ENCODE measurements around the gene GLCE. TPM values are rescaled to one million over a fixed set of nuclear protein-coding genes. Genes with fewer than 3 reads are reported as not detected.
"Not testable (repeated sequence)": the region's sequence is repeated elsewhere in the genome, so short reads cannot be mapped to it uniquely, and the experiment has no call there.

Gene GLCE
- total RNA-seq, 2 experiments from 2014 or later = 3.8 to 4.0 TPM

- peaks cover 52% of the 10 kb centered on the region for H3K27me3 Mint-ChIP-seq
- H3K4me1 Mint-ChIP-seq = no peaks in the 10 kb centered on the region
- ChIA-PET POLR2A (no interaction called here), CTCF (interaction anchor here (0.6 kb wide), 1 partner anchor 99 kb away, joined by 3 read pairs; no protein-coding TSS in a partner anchor)
- H3K27ac Mint-ChIP-seq = no peak overlapping the region
- H3K4me3 Mint-ChIP-seq = no peak overlapping the region
- DNase-seq = no peak
- no peaks in the 10 kb centered on the region for H3K36me3 Mint-ChIP-seq (ENCODE audit: low read depth)
- no peaks in the 10 kb centered on the region for H3K9me3 Mint-ChIP-seq
Measured at GRCh38 chr15:69144530-69144929, 15.9 kb upstream of the GLCE start.

GRCh38 chr15:69145149-69145693, 15.2 kb upstream of the GLCE start:
- H3K27ac Mint-ChIP-seq = no peak overlapping the region
- peaks cover 52% of the 10 kb centered on the region for H3K27me3 Mint-ChIP-seq
- CTCF ChIA-PET = interaction anchor here (1.2 kb wide), 1 partner anchor 12 kb away, joined by 3 read pairs; no protein-coding TSS in a partner anchor

DNA sequence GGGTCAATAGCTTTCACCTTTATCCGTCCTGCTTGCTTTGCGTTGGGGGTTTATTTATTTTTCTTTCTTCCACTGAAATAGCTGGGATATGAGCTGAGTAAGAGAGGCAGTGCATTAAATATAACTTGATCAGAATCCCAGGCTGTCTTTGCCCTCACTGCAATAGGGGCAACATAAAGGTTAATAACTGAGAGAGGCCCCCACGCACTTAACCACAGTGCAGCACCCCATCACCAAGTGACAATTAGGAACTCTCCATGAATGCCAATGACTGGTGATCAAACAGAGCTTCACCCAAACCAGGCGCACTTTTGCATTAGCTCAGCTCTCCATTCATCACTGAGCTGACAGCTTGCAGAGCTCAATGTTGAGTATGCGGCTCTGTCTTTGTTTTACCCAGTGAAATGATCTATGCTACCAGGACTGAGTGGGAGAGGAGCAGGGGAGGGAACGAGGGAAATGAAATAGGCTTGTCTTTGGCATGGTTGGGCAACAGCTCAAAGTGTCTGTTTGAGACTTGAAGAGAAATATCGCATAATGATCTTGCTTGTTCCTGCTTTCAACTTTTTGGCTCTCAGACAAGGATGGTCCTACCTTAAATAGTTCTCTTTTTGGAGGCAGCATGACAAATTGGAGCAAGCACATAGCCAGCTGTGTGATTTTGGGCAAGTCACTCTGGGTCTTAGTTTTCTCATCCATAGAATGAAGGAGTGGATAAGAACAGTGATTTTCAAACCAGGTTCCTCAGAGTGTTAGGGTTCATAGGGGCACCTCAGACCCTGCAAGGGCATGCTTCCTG, 14.5 kb upstream of the GLCE start:
- no peak for DNase-seq
- H3K9me3 Mint-ChIP-seq = no peaks in the 10 kb centered on the region
- H3K4me1 Mint-ChIP-seq = no peaks in the 10 kb centered on the region
- no peaks in the 10 kb centered on the region for H3K36me3 Mint-ChIP-seq (ENCODE audit: low read depth)
- no peak overlapping the region for H3K27ac Mint-ChIP-seq
- ChIA-PET CTCF (interaction anchor here (1.2 kb wide), 1 partner anchor 11 kb away, joined by 3 read pairs; no protein-coding TSS in a partner anchor), POLR2A (no interaction called here)
- H3K27me3 Mint-ChIP-seq = peaks cover 49% of the 10 kb centered on the region
- H3K4me3 Mint-ChIP-seq = no peak overlapping the region

More at GRCh38 chr15:69145149-69145693, 15.2 kb upstream of the GLCE start:
- H3K9me3 Mint-ChIP-seq = no peaks in the 10 kb centered on the region
- no peak overlapping the region for H3K4me3 Mint-ChIP-seq
- H3K4me1 Mint-ChIP-seq = no peaks in the 10 kb centered on the region
- no peaks in the 10 kb centered on the region for H3K36me3 Mint-ChIP-seq (ENCODE audit: low read depth)
- no peak for DNase-seq
- POLR2A ChIA-PET = no interaction called here

GRCh38 chr15:69146724-69147435, 13.6 kb upstream of the GLCE start:
- Mint-ChIP-seq H3K36me3 (ENCODE audit: low read depth) (no peaks in the 10 kb centered on the region), H3K27ac (no peak overlapping the region), H3K9me3 (no peaks in the 10 kb centered on the region), H3K27me3 (peaks cover 55% of the 10 kb centered on the region), H3K4me1 (no peaks in the 10 kb centered on the region), H3K4me3 (no peak overlapping the region)
- ChIA-PET POLR2A (no interaction called here), CTCF (no interaction called here)
- no peak for DNase-seq

DNA sequence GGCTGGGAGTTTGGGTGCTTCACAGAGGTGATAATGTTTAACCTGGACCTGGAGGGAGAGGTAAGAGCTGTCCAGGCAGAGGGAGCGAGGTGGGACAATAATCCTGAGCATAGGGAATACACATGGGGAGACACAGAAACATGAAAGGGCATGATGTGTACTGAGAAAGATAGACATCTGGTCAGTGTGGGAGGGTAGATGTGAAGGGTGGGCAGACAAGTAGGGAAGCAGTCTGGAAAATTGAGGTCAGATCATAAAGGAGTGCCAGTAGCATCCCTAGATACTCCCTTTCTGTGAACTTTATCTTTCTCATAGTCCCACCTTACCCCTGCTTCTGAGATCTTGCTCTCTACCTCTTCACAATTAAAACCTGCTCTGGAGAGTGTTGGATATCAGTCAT, 12.0 kb upstream of the GLCE start:
- Mint-ChIP-seq H3K36me3 (ENCODE audit: low read depth) (no peaks in the 10 kb centered on the region), H3K27ac (no peak overlapping the region), H3K27me3 (peaks cover 59% of the 10 kb centered on the region), H3K4me1 (no peaks in the 10 kb centered on the region), H3K9me3 (no peaks in the 10 kb centered on the region), H3K4me3 (no peak overlapping the region)
- DNase-seq = no peak
- ChIA-PET CTCF (no interaction called here), POLR2A (no interaction called here)

GRCh38 chr15:69149163-69149562, 11.3 kb upstream of the GLCE start:
- Mint-ChIP-seq H3K27ac (no peak overlapping the region), H3K4me3 (no peak overlapping the region), H3K27me3 (peaks cover 59% of the 10 kb centered on the region), H3K4me1 (no peaks in the 10 kb centered on the region), H3K9me3 (no peaks in the 10 kb centered on the region), H3K36me3 (ENCODE audit: low read depth) (no peaks in the 10 kb centered on the region)
- no peak for DNase-seq
- ChIA-PET POLR2A (no interaction called here), CTCF (no interaction called here)

DNA sequence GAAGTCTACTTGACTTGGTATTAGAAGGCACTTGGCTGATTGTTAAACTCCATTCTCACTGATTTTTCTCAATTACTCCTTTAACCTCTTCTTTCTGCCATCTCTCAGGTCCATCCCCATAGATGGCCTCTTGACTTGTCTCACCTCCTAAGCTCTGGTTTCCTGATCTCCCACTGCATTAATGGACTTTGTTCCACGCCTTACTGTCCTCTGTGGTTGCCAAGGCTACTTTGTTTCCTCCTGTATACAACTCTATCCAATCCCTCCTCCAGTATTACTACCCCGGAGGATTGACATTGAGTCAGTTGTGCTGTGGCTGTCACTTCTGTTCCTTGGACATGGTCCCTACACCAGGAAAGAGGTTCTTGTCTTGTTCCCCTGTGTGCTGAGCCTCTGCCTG, 10.6 kb upstream of the GLCE start:
- peaks cover 61% of the 10 kb centered on the region for H3K27me3 Mint-ChIP-seq
- no peaks in the 10 kb centered on the region for H3K4me1 Mint-ChIP-seq
- no peaks in the 10 kb centered on the region for H3K9me3 Mint-ChIP-seq
- DNase-seq = no peak
- H3K27ac Mint-ChIP-seq = no peak overlapping the region
- ChIA-PET POLR2A (no interaction called here), CTCF (no interaction called here)
- H3K36me3 Mint-ChIP-seq (ENCODE audit: low read depth) = no peaks in the 10 kb centered on the region
- H3K4me3 Mint-ChIP-seq = no peak overlapping the region

DNA sequence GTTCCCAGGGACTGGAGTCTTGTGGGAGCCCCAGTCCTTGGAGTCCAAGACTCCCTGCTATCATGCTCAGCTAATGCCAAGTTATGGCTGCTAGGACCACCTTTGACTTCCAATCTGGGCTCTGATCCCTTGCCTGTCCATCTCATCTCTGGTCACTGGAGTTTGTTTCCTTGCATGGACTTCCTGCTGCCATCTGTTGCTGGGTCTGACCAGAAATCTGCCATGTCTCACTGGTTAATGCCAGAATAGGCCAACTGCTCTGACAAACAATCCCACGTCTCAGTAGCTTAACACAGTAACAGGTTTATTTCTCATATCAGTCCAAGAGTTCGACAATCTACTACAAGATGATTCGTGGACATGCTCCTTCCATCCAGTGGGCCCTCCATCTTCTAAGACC, 10.1 kb upstream of the GLCE start:
- Mint-ChIP-seq H3K4me3 (no peak overlapping the region), H3K9me3 (no peaks in the 10 kb centered on the region), H3K4me1 (no peaks in the 10 kb centered on the region), H3K27ac (no peak overlapping the region), H3K36me3 (ENCODE audit: low read depth) (no peaks in the 10 kb centered on the region), H3K27me3 (peaks cover 63% of the 10 kb centered on the region)
- POLR2A ChIA-PET = no interaction called here
- DNase-seq = no peak
- CTCF ChIA-PET = no interaction called here

- Mint-ChIP-seq H3K36me3 (ENCODE audit: low read depth) (no peaks in the 10 kb centered on the region), H3K9me3 (no peaks in the 10 kb centered on the region), H3K27me3 (peaks cover 63% of the 10 kb centered on the region), H3K27ac (no peak overlapping the region), H3K4me3 (no peak overlapping the region), H3K4me1 (no peaks in the 10 kb centered on the region)
- no peak for DNase-seq
- POLR2A ChIA-PET = no interaction called here
- CTCF ChIA-PET = no interaction called here
Measured at GRCh38 chr15:69150841-69151240, 9.6 kb upstream of the GLCE start.

- H3K27ac Mint-ChIP-seq = no peak overlapping the region
- H3K36me3 Mint-ChIP-seq (ENCODE audit: low read depth) = no peaks in the 10 kb centered on the region
- no peak overlapping the region for H3K4me3 Mint-ChIP-seq
- H3K4me1 Mint-ChIP-seq = no peaks in the 10 kb centered on the region
- ChIA-PET POLR2A (no interaction called here), CTCF (no interaction called here)
- DNase-seq = no peak
- H3K9me3 Mint-ChIP-seq = no peaks in the 10 kb centered on the region
- peaks cover 55% of the 10 kb centered on the region for H3K27me3 Mint-ChIP-seq
Measured at GRCh38 chr15:69153046-69153445, 7.4 kb upstream of the GLCE start.

GRCh38 chr15:69153587-69153986, 6.8 kb upstream of the GLCE start:
- peaks cover 54% of the 10 kb centered on the region for H3K27me3 Mint-ChIP-seq
- H3K27ac Mint-ChIP-seq; POLR2A ChIA-PET; DNase-seq; CTCF ChIA-PET; H3K36me3 Mint-ChIP-seq (ENCODE audit: low read depth); H3K4me1 Mint-ChIP-seq; H3K4me3 Mint-ChIP-seq; H3K9me3 Mint-ChIP-seq: not testable (repeated sequence)

GRCh38 chr15:69154078-69154477, 6.4 kb upstream of the GLCE start:
- Mint-ChIP-seq H3K4me3 (no peak overlapping the region), H3K36me3 (ENCODE audit: low read depth) (no peaks in the 10 kb centered on the region), H3K27me3 (peaks cover 54% of the 10 kb centered on the region), H3K4me1 (no peaks in the 10 kb centered on the region), H3K27ac (no peak overlapping the region), H3K9me3 (no peaks in the 10 kb centered on the region)
- ChIA-PET POLR2A (no interaction called here), CTCF (no interaction called here)
- DNase-seq = no peak

GRCh38 chr15:69154684-69155083, 5.8 kb upstream of the GLCE start:
- H3K27me3 Mint-ChIP-seq = peaks cover 49% of the 10 kb centered on the region
- POLR2A ChIA-PET = no interaction called here
- CTCF ChIA-PET = no interaction called here
- H3K27ac Mint-ChIP-seq = no peak overlapping the region
- peaks cover under 1% of the 10 kb centered on the region for H3K4me1 Mint-ChIP-seq
- H3K36me3 Mint-ChIP-seq (ENCODE audit: low read depth) = no peaks in the 10 kb centered on the region
- H3K4me3 Mint-ChIP-seq = no peak overlapping the region
- DNase-seq = no peak
- no peaks in the 10 kb centered on the region for H3K9me3 Mint-ChIP-seq

All from activated CD4-positive, alpha-beta memory T cell treated with anti-CD3 and anti-CD28 coated beads, Interleukin-2, amount 10 ng/mL, durations not matched to agents 7 days and 5 days (primary cell).